ENCODE data around the gene FBXW7. TPM values are rescaled to one million over a fixed set of nuclear protein-coding genes. Genes with fewer than 3 reads are reported as not detected.

The FBXW7 gene
- polyA plus RNA-seq, 1 donor from 2014 or later, result 55.7 TPM

DNA sequence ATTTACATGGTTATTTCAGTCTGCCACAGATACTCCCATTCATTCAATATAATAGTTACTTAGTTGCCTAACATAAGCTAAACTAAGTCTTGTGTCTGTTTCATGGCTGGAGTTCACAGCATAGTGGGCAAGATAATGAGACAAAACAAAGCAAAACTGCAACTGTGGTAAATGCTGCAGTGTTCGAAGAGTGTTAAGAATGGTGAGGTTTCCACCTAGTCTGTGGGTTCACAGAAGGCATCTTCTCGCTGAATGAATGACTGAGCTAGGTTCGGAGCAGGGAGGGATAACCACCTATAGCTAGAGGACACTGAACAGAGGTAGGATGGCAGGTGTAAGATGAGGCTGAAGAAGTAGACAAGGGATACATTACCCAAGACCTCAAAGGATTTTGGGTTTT, 171.0 kb downstream of the FBXW7 start:
- Histone ChIP-seq H3K79me2 (replicated peaks; ENCODE audit: insufficient read depth, low read length) (no peaks in the 10 kb centered on the region), H3K36me3 (ENCODE audit: insufficient read depth, low read length) (no peaks in the 10 kb centered on the region), H4K20me1 (ENCODE audit: insufficient read depth) (no peaks in the 10 kb centered on the region), H3F3A (ENCODE audit: insufficient read depth, low read length, poor library complexity, severe bottlenecking) (no peaks in the 10 kb centered on the region), H3K9me3 (ENCODE audit: low read length) (no peaks in the 10 kb centered on the region), H3K4me2 (ENCODE audit: low read length) (no peak overlapping the region), H3K27me3 (ENCODE audit: insufficient read depth, low read depth, low read length) (no peaks in the 10 kb centered on the region), H3K9ac (ENCODE audit: low read length) (no peak overlapping the region), H3K4me3 (ENCODE audit: low read length) (no peak overlapping the region), H3K9me2 (ENCODE audit: insufficient read depth, low read length) (no peaks in the 10 kb centered on the region), H2AFZ (ENCODE audit: low read depth, low read length) (no peak overlapping the region), H3K27ac (ENCODE audit: low read length) (no peak overlapping the region)
- no peak for TF ChIP-seq RAD21 (conservative IDR thresholded peaks at IDR 0.05)
- TF ChIP-seq, protein P1, sequence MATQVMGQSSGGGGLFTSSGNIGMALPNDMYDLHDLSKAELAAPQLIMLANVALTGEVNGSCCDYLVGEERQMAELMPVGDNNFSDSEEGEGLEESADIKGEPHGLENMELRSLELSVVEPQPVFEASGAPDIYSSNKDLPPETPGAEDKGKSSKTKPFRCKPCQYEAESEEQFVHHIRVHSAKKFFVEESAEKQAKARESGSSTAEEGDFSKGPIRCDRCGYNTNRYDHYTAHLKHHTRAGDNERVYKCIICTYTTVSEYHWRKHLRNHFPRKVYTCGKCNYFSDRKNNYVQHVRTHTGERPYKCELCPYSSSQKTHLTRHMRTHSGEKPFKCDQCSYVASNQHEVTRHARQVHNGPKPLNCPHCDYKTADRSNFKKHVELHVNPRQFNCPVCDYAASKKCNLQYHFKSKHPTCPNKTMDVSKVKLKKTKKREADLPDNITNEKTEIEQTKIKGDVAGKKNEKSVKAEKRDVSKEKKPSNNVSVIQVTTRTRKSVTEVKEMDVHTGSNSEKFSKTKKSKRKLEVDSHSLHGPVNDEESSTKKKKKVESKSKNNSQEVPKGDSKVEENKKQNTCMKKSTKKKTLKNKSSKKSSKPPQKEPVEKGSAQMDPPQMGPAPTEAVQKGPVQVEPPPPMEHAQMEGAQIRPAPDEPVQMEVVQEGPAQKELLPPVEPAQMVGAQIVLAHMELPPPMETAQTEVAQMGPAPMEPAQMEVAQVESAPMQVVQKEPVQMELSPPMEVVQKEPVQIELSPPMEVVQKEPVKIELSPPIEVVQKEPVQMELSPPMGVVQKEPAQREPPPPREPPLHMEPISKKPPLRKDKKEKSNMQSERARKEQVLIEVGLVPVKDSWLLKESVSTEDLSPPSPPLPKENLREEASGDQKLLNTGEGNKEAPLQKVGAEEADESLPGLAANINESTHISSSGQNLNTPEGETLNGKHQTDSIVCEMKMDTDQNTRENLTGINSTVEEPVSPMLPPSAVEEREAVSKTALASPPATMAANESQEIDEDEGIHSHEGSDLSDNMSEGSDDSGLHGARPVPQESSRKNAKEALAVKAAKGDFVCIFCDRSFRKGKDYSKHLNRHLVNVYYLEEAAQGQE (IDR thresholded peaks at IDR 0.05; ENCODE audit: borderline replicate concordance), result no peak
- TF ChIP-seq SMC3 (conservative IDR thresholded peaks at IDR 0.05; ENCODE audit: poor library complexity), result no peak
- no peak for TF ChIP-seq POLR2AphosphoS5 (IDR thresholded peaks at IDR 0.05)
- TF ChIP-seq TAF1 (IDR thresholded peaks at IDR 0.05; ENCODE audit: low read depth), result no peak
- no peak for TF ChIP-seq EP300 (conservative IDR thresholded peaks at IDR 0.05; ENCODE audit: poor library complexity, severe bottlenecking)
- TF ChIP-seq MXI1 (conservative IDR thresholded peaks at IDR 0.05; ENCODE audit: poor library complexity, severe bottlenecking), result no peak
- no peak for TF ChIP-seq CTCF (IDR thresholded peaks at IDR 0.05; ENCODE audit: poor library complexity, severe bottlenecking)
- TF ChIP-seq EZH2 (IDR thresholded peaks at IDR 0.05; ENCODE audit: borderline replicate concordance, insufficient read depth, low read length, poor library complexity, severe bottlenecking), result no peak

DNA sequence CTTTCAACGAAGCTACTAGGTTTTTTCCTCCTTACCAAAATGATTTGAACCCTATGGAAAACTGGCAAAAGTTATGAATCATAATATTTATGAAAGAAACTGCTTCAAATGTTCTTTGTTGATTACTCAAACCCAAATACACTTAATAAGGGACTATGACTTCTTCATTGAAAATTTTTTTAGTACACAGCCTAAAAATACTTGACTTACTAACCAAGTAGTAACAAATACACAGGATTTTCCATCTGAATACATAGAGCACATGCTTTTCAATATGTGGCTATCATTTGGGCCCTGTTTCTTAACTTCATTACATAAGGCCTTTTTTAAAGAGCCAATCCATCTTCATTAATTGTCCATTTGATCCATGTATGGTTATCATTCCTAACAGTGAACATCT, 171.5 kb downstream of the FBXW7 start:
- no peaks in the 10 kb centered on the region for H3F3A ChIP-seq (ENCODE audit: insufficient read depth, low read length, poor library complexity, severe bottlenecking)
- no peak overlapping the region for H3K4me3 ChIP-seq (ENCODE audit: low read length)
- no peaks in the 10 kb centered on the region for H3K36me3 ChIP-seq (ENCODE audit: insufficient read depth, low read length)
- no peaks in the 10 kb centered on the region for H3K9me3 ChIP-seq (ENCODE audit: low read length)
- no peaks in the 10 kb centered on the region for H4K20me1 ChIP-seq (ENCODE audit: insufficient read depth)
- H3K27me3 ChIP-seq (ENCODE audit: insufficient read depth, low read depth, low read length), result no peaks in the 10 kb centered on the region
- no peaks in the 10 kb centered on the region for H3K9me2 ChIP-seq (ENCODE audit: insufficient read depth, low read length)
- H2AFZ ChIP-seq (ENCODE audit: low read depth, low read length), result no peak overlapping the region
- no peaks in the 10 kb centered on the region for H3K79me2 ChIP-seq (replicated peaks; ENCODE audit: insufficient read depth, low read length)
- TF ChIP-seq EZH2 (IDR thresholded peaks at IDR 0.05; ENCODE audit: borderline replicate concordance, insufficient read depth, low read length, poor library complexity, severe bottlenecking) (no peak), SMC3 (conservative IDR thresholded peaks at IDR 0.05; ENCODE audit: poor library complexity) (no peak), EP300 (conservative IDR thresholded peaks at IDR 0.05; ENCODE audit: poor library complexity, severe bottlenecking) (no peak), TAF1 (IDR thresholded peaks at IDR 0.05; ENCODE audit: low read depth) (no peak), MXI1 (conservative IDR thresholded peaks at IDR 0.05; ENCODE audit: poor library complexity, severe bottlenecking) (no peak), RAD21 (conservative IDR thresholded peaks at IDR 0.05) (no peak), POLR2AphosphoS5 (IDR thresholded peaks at IDR 0.05) (no peak), CTCF (IDR thresholded peaks at IDR 0.05; ENCODE audit: poor library complexity, severe bottlenecking) (no peak)
- TF ChIP-seq, protein P1 (IDR thresholded peaks at IDR 0.05; ENCODE audit: borderline replicate concordance), result no peak
- no peak overlapping the region for H3K4me2 ChIP-seq (ENCODE audit: low read length)
- no peak overlapping the region for H3K27ac ChIP-seq (ENCODE audit: low read length)
- H3K9ac ChIP-seq (ENCODE audit: low read length), result no peak overlapping the region

Measured in neural cell (in vitro differentiated cells).